ENCODE measurements around the gene LPAR1. TPM values are rescaled to one million over a fixed set of nuclear protein-coding genes. Genes with fewer than 3 reads are reported as not detected.

LPAR1 gene
- total and polyA plus RNA-seq, 10 of the 15 experiments (the other 5 are each of a cell fraction or from before 2014, with no cell fraction given) = 3.3 to 12.9 (median 8.4) TPM

DNA sequence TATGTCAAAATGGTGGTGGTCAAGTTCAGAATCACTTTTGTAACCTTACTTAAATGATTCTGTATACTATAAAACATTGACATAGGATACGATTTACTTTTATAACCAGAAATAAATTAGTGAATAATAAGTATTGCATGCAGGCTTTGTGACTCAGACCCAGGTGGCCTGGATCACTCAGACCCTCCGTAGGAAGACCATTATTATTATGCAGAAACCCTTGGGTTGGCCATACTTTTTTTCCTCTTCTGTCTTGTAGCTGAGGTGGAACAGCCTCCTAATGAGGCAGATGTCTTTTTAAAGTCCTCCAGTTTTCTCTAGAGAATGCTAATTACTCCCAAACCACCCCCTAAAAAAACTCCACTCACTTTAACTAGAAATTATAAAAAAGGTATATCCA lies 121.9 kb downstream of the LPAR1 start (continued):
- no peak for TF ChIP-seq MEF2A (IDR thresholded peaks at IDR 0.05; ENCODE audit: insufficient read depth, low read depth, low read length)
- TF ChIP-seq ESRRA (IDR thresholded peaks at IDR 0.05; ENCODE audit: low read length) = no peak
- no peak for TF ChIP-seq HDAC6 (IDR thresholded peaks at IDR 0.05; ENCODE audit: unreplicated experiment)
- TF ChIP-seq SMARCA5 (IDR thresholded peaks at IDR 0.05) = no peak
- no peak for TF ChIP-seq ZNF217 (IDR thresholded peaks at IDR 0.05)
- TF ChIP-seq YBX1 (IDR thresholded peaks at IDR 0.05) = no peak

GRCh38 chr9:110912419-110913291 lies 125.6 kb downstream of the LPAR1 start:
- Histone ChIP-seq H3K27ac (ENCODE audit: control insufficient read depth, insufficient read depth) (no peak overlapping the region), H3K79me2 (ENCODE audit: control insufficient read depth, insufficient read depth, low read length) (no peaks in the 10 kb centered on the region), H3K4me2 (ENCODE audit: control insufficient read depth, insufficient read depth) (no peak overlapping the region), H3K9me3 (replicated peaks; ENCODE audit: control insufficient read depth, insufficient read depth, low read length) (peaks cover 3% of the 10 kb centered on the region; the same call in 2 of the 3 replicates), H3K27me3 (replicated peaks in 1 of 2; ENCODE audit: control insufficient read depth in 2 of 2, insufficient read depth in 2 of 2, low read length in 1 of 2) (no peaks in the 10 kb centered on the region), H3K4me3 (no peak overlapping the region), H3K36me3 (ENCODE audit: control insufficient read depth in 2 of 2, insufficient read depth in 2 of 2, low read length in 1 of 2) (no peaks in the 10 kb centered on the region; a peak in 2 of 4 replicates), H3K4me1 (ENCODE audit: control insufficient read depth, insufficient read depth, low read length) (no peaks in the 10 kb centered on the region), H3K9ac (ENCODE audit: control insufficient read depth, insufficient read depth, low read length) (no peak overlapping the region), H4K20me1 (ENCODE audit: control insufficient read depth, insufficient read depth) (no peaks in the 10 kb centered on the region), H2AFZ (ENCODE audit: control insufficient read depth, low read depth, low read length) (no peak overlapping the region)
- TF ChIP-seq, protein P1, sequence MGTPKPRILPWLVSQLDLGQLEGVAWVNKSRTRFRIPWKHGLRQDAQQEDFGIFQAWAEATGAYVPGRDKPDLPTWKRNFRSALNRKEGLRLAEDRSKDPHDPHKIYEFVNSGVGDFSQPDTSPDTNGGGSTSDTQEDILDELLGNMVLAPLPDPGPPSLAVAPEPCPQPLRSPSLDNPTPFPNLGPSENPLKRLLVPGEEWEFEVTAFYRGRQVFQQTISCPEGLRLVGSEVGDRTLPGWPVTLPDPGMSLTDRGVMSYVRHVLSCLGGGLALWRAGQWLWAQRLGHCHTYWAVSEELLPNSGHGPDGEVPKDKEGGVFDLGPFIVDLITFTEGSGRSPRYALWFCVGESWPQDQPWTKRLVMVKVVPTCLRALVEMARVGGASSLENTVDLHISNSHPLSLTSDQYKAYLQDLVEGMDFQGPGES (IDR thresholded peaks at IDR 0.05) = no peak
- no peak for TF ChIP-seq NRF1 (conservative IDR thresholded peaks at IDR 0.05; ENCODE audit: low read depth, low read length)
- TF ChIP-seq, protein P2, sequence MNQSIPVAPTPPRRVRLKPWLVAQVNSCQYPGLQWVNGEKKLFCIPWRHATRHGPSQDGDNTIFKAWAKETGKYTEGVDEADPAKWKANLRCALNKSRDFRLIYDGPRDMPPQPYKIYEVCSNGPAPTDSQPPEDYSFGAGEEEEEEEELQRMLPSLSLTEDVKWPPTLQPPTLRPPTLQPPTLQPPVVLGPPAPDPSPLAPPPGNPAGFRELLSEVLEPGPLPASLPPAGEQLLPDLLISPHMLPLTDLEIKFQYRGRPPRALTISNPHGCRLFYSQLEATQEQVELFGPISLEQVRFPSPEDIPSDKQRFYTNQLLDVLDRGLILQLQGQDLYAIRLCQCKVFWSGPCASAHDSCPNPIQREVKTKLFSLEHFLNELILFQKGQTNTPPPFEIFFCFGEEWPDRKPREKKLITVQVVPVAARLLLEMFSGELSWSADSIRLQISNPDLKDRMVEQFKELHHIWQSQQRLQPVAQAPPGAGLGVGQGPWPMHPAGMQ (IDR thresholded peaks at IDR 0.05; ENCODE audit: borderline replicate concordance) = no peak
- TF ChIP-seq SUZ12 (IDR thresholded peaks at IDR 0.05; ENCODE audit: unreplicated experiment) = no peak
- TF ChIP-seq CBX3 (IDR thresholded peaks at IDR 0.05; ENCODE audit: borderline replicate concordance, low read depth) = no peak
- intact Hi-C loops (cut with micrococcal nuclease; ENCODE audit: unreplicated experiment) (no loop called here), in situ Hi-C loops (cut with MboI) (no loop called here)
- BruUV-seq (replicated peaks) = no TSS peak
- ChIA-PET RAD21 (ENCODE audit: unreplicated experiment) (no interaction called here), POLR2A (no interaction called here), SMC1A (ENCODE audit: uncharacterized antibody, unreplicated experiment) (interaction anchor here (0.8 to 1.7 kb wide), 6 partner anchors 10 to 31 kb away, joined by 3 to 7 read pairs (median 4); no protein-coding TSS in a partner anchor), CTCF (interaction anchor here (0.7 to 1.0 kb wide), 2 partner anchors 15 to 35 kb away, joined by 3 read pairs; no protein-coding TSS in a partner anchor)
- no peak for ATAC-seq
- no peak for FAIRE-seq
- no peak for DNase-seq (ENCODE audit: low read depth, low spot score)
- WGBS (ENCODE audit: insufficient coverage, insufficient replicate concordance, low lambda C conversion rate, missing lambda C conversion rate) = 31% methylated on average over 7 of the region's 7 CpGs

Data from GM12878 (cell line).